Liver (tissue), 3 donors: ENCODE measurements around the gene ACSM6.

Experiments used
- MAX ChIP-seq: IDR thresholded peaks from 2 replicates; pipeline ENCODE4 v1.6.1; 2016; ENCODE audit warnings: antibody characterized with exemption
- SP1 ChIP-seq: IDR thresholded peaks from 2 replicates; pipeline ENCODE4 v1.6.1; 2018; ENCODE audit warnings: antibody characterized with exemption, mild to moderate bottlenecking
- YY1 ChIP-seq: IDR thresholded peaks from 2 replicates; pipeline ENCODE4 v1.6.1; 2016; ENCODE audit warnings: antibody characterized with exemption, mild to moderate bottlenecking
- TF ChIP-seq, protein P1 (sequence below): fragments of 150-350 bp; IDR thresholded peaks from 2 replicates; pipeline ENCODE4 v1.5.1; 2017; ENCODE audit warnings: improper control_type of control experiment, low read depth, low read length; ENCODE audit not compliant: missing input control
- TF ChIP-seq, protein P2 (sequence below): IDR thresholded peaks from 2 replicates; pipeline ENCODE4 v1.6.1; 2016; ENCODE audit warnings: antibody characterized with exemption
- donor health status: healthy.
- donor health status: healthy.

GRCh38 chr10:95234951-95235350, 40.9 kb downstream of the ACSM6 start:
- TF ChIP-seq YY1 (no peak), MAX (no peak), SP1 (no peak)
- TF ChIP-seq, protein P1, sequence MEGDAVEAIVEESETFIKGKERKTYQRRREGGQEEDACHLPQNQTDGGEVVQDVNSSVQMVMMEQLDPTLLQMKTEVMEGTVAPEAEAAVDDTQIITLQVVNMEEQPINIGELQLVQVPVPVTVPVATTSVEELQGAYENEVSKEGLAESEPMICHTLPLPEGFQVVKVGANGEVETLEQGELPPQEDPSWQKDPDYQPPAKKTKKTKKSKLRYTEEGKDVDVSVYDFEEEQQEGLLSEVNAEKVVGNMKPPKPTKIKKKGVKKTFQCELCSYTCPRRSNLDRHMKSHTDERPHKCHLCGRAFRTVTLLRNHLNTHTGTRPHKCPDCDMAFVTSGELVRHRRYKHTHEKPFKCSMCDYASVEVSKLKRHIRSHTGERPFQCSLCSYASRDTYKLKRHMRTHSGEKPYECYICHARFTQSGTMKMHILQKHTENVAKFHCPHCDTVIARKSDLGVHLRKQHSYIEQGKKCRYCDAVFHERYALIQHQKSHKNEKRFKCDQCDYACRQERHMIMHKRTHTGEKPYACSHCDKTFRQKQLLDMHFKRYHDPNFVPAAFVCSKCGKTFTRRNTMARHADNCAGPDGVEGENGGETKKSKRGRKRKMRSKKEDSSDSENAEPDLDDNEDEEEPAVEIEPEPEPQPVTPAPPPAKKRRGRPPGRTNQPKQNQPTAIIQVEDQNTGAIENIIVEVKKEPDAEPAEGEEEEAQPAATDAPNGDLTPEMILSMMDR, result no peak
- TF ChIP-seq, protein P2, sequence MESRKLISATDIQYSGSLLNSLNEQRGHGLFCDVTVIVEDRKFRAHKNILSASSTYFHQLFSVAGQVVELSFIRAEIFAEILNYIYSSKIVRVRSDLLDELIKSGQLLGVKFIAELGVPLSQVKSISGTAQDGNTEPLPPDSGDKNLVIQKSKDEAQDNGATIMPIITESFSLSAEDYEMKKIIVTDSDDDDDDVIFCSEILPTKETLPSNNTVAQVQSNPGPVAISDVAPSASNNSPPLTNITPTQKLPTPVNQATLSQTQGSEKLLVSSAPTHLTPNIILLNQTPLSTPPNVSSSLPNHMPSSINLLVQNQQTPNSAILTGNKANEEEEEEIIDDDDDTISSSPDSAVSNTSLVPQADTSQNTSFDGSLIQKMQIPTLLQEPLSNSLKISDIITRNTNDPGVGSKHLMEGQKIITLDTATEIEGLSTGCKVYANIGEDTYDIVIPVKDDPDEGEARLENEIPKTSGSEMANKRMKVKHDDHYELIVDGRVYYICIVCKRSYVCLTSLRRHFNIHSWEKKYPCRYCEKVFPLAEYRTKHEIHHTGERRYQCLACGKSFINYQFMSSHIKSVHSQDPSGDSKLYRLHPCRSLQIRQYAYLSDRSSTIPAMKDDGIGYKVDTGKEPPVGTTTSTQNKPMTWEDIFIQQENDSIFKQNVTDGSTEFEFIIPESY, result no peak
